IMR-90 (cell line): ENCODE measurements around the gene RPS6KA5.

ENCODE experiments used
- CEBPB ChIP-seq: IDR thresholded peaks from 2 replicates; pipeline ENCODE4 v1.6.1; 2012; ENCODE audit warnings: low read depth, low read length, improper control_type of control experiment
- RCOR1 ChIP-seq: IDR thresholded peaks from 2 replicates; pipeline ENCODE4 v1.6.1; 2012; ENCODE audit warnings: mild to moderate bottlenecking, low read length, improper control_type of control experiment; ENCODE audit not compliant: insufficient replicate concordance
- TF ChIP-seq, protein P1 (sequence below): conservative IDR thresholded peaks from 2 replicates; pipeline ENCODE4 v1.5.1; 2012; ENCODE audit warnings: mild to moderate bottlenecking, low read depth, low read length, improper control_type of control experiment

DNA sequence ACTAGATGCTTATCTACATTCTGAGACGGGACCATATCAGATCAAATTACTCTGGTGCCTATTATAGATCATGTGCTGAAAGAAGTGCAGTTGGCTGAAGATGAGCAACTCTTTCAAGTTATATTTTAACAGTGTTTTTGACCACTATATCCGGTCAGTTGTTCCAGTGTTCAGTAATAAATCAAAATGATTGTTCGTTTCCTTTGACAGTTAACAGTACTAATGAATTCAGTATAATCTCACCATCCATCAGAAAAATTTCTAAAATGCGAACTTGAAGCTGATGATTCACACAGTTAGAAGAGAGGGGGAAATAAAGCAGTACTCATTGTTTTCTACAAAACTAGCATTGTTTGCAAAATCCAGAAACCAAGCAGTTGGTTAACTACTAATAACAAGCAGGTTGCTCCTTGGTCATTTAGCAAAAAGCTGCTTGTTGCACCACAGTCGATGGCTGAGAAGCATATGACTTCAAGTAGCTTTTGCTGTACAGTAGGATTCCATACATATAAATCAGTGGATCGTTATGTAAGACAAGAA lies 2.3 kb downstream of the RPS6KA5 start:
- TF ChIP-seq RCOR1 (no peak), CEBPB (no peak)
- TF ChIP-seq, protein P1, sequence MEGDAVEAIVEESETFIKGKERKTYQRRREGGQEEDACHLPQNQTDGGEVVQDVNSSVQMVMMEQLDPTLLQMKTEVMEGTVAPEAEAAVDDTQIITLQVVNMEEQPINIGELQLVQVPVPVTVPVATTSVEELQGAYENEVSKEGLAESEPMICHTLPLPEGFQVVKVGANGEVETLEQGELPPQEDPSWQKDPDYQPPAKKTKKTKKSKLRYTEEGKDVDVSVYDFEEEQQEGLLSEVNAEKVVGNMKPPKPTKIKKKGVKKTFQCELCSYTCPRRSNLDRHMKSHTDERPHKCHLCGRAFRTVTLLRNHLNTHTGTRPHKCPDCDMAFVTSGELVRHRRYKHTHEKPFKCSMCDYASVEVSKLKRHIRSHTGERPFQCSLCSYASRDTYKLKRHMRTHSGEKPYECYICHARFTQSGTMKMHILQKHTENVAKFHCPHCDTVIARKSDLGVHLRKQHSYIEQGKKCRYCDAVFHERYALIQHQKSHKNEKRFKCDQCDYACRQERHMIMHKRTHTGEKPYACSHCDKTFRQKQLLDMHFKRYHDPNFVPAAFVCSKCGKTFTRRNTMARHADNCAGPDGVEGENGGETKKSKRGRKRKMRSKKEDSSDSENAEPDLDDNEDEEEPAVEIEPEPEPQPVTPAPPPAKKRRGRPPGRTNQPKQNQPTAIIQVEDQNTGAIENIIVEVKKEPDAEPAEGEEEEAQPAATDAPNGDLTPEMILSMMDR = no peak
